ENCODE data around the gene KCNQ1. TPM values are rescaled to one million over a fixed set of nuclear protein-coding genes. Genes with fewer than 3 reads are reported as not detected.

The KCNQ1 gene
- total RNA-seq, 1 experiment from 2014 or later: 2.5 TPM

GRCh38 chr11:2811206-2812091 lies 366.6 kb downstream of the KCNQ1 start:
- TF ChIP-seq ATF1 (CRISPR knock-in tag; IDR thresholded peaks at IDR 0.05) (no peak), ZMAT4 (CRISPR knock-in tag; IDR thresholded peaks at IDR 0.05) (no peak), MAX (CRISPR knock-in tag; IDR thresholded peaks at IDR 0.05) (no peak), ZNF138 (CRISPR knock-in tag; conservative IDR thresholded peaks at IDR 0.05) (no peak), E2F1 (CRISPR knock-in tag; IDR thresholded peaks at IDR 0.05) (no peak), GABPB1 (CRISPR knock-in tag; IDR thresholded peaks at IDR 0.05) (no peak), TP53 (CRISPR knock-in tag; IDR thresholded peaks at IDR 0.05) (no peak), ZBTB21 (CRISPR knock-in tag; IDR thresholded peaks at IDR 0.05; ENCODE audit: borderline replicate concordance) (no peak), OVOL2 (CRISPR knock-in tag; IDR thresholded peaks at IDR 0.05; ENCODE audit: borderline replicate concordance) (no peak), ZNF121 (CRISPR knock-in tag; IDR thresholded peaks at IDR 0.05) (no peak)
- Mint-ChIP-seq H3K9me3 (peaks cover 5% of the 10 kb centered on the region), H3K27ac (no peak overlapping the region), H3K27me3 (ENCODE audit: low read depth) (peaks cover 85% of the 10 kb centered on the region), H3K4me1 (peaks cover 12% of the 10 kb centered on the region), H3K4me3 (no peak overlapping the region), H3K36me3 (peaks cover 7% of the 10 kb centered on the region)
- ATAC-seq: no peak
- DNase-seq (ENCODE audit: low spot score): peak; percentile 8
- CTCF ChIA-PET: interaction anchor here (1.4 kb wide), 2 partner anchors 80 to 82 kb away, joined by 3 to 4 read pairs; no protein-coding TSS in a partner anchor
- POLR2A ChIA-PET: no interaction called here

GRCh38 chr11:2812371-2812991 lies 367.7 kb downstream of the KCNQ1 start:
- no peak overlapping the region for H3K27ac Mint-ChIP-seq
- ChIA-PET CTCF (interaction anchor here (1.1 to 1.4 kb wide), 3 partner anchors 76 to 81 kb away, joined by 3 to 4 read pairs (median 3); no protein-coding TSS in a partner anchor), POLR2A (no interaction called here)
- peaks cover 12% of the 10 kb centered on the region for H3K4me1 Mint-ChIP-seq
- H3K36me3 Mint-ChIP-seq: peaks cover 7% of the 10 kb centered on the region
- peaks cover 93% of the 10 kb centered on the region for H3K27me3 Mint-ChIP-seq (ENCODE audit: low read depth)
- H3K9me3 Mint-ChIP-seq: peaks cover 5% of the 10 kb centered on the region
- ATAC-seq (peak; percentile 65), DNase-seq (ENCODE audit: low spot score) (no peak)
- H3K4me3 Mint-ChIP-seq: no peak overlapping the region
- no peak for TF ChIP-seq SP1 (CRISPR knock-in tag; conservative IDR thresholded peaks at IDR 0.05)
- TF ChIP-seq ZNF396 (CRISPR knock-in tag; IDR thresholded peaks at IDR 0.05; ENCODE audit: borderline replicate concordance): no peak
- no peak for TF ChIP-seq E2F5 (CRISPR knock-in tag; IDR thresholded peaks at IDR 0.05)
- TF ChIP-seq ZNF138 (CRISPR knock-in tag; conservative IDR thresholded peaks at IDR 0.05): no peak
- TF ChIP-seq ZNF281 (CRISPR knock-in tag; IDR thresholded peaks at IDR 0.05): no peak
- TF ChIP-seq ELF4 (CRISPR knock-in tag; IDR thresholded peaks at IDR 0.05; ENCODE audit: low read depth): no peak
- no peak for TF ChIP-seq CBFB (CRISPR knock-in tag; IDR thresholded peaks at IDR 0.05; ENCODE audit: low read depth)
- TF ChIP-seq ATF2 (CRISPR knock-in tag; IDR thresholded peaks at IDR 0.05; ENCODE audit: borderline replicate concordance, low read depth): no peak
- no peak for TF ChIP-seq GRHL2 (CRISPR knock-in tag; IDR thresholded peaks at IDR 0.05; ENCODE audit: insufficient replicate concordance, severe bottlenecking)
- TF ChIP-seq CREB1 (CRISPR knock-in tag; IDR thresholded peaks at IDR 0.05): no peak
- TF ChIP-seq ARID4B (CRISPR knock-in tag; IDR thresholded peaks at IDR 0.05; ENCODE audit: borderline replicate concordance): no peak
- no peak for TF ChIP-seq FOXP1 (CRISPR knock-in tag; IDR thresholded peaks at IDR 0.05; ENCODE audit: borderline replicate concordance)

Measured in WTC11 (cell line).